GM12874 (cell line): ENCODE measurements around the gene PRKG1.

Experiments
- TF ChIP-seq, protein P1 (sequence below): IDR thresholded peaks from 2 replicates; pipeline ENCODE4 v1.5.1; 2011; ENCODE audit warnings: low read depth, mild to moderate bottlenecking, control low read depth, low read length, moderate library complexity; ENCODE audit not compliant: insufficient read depth

PRKG1 gene

DNA sequence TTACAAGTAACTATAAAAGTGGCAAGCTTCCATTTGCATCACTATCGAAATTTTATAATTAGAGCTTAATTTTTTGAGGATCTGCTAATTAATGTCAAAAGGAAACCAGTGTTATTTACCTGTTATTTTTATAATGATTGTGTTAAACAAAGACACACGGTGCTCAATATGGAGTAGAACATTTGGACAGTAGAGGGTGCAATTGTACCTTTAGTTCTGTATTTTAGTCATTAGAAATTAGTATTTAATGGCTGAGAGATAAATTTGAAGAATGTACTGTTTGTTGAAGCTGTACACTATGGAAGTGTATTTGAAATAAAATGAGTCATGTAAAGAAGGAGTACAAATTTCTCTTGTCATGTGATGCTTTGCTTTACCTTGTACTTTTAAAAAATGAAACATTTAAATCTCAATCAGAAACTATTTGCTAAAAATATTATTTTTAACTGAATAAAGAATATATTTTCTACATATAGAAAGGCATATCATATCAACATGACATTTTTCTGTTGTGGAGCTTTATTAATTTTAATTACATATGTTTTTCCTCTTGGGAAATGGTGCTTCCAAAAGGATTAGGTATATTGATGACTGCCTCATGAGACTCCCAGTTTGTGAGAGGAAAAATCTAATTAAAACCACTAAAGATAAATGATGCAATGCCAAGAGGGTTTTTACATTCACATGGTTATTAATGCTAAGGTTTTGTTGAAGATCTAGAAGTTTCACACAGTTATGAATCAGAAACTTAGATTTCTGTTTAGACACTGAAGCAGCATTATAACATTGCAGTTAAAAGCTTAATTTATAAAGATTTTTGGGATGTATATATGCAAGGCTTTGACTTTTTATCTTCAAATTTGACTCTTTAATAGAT lies 10.4 kb upstream of the PRKG1 start:
- TF ChIP-seq, protein P1, sequence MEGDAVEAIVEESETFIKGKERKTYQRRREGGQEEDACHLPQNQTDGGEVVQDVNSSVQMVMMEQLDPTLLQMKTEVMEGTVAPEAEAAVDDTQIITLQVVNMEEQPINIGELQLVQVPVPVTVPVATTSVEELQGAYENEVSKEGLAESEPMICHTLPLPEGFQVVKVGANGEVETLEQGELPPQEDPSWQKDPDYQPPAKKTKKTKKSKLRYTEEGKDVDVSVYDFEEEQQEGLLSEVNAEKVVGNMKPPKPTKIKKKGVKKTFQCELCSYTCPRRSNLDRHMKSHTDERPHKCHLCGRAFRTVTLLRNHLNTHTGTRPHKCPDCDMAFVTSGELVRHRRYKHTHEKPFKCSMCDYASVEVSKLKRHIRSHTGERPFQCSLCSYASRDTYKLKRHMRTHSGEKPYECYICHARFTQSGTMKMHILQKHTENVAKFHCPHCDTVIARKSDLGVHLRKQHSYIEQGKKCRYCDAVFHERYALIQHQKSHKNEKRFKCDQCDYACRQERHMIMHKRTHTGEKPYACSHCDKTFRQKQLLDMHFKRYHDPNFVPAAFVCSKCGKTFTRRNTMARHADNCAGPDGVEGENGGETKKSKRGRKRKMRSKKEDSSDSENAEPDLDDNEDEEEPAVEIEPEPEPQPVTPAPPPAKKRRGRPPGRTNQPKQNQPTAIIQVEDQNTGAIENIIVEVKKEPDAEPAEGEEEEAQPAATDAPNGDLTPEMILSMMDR: peak; percentile 16; the same call in 1 of the 2 replicates

GRCh38 chr10:51066231-51066630 lies 8.1 kb upstream of the PRKG1 start:
- TF ChIP-seq, protein P1: no peak

DNA sequence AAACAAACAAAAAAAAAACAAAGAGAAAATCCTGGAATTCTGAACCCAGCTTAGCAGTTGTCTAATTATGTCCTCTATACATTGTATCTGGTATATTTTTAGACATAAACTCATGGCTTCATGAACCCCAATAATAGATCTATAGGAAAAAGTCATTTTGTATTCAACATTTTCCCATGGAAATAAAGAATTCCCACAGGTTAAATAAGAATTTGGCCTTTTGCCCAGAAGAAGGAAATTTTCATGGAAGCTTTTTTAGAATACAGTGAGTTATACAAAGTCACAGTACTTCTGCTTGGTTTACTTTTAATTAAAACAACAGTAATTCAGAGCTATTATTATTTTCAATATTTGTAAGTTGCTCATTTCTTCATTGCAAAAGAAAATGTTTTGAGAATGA lies 2.1 kb upstream of the PRKG1 start:
- TF ChIP-seq, protein P1: no peak

DNA sequence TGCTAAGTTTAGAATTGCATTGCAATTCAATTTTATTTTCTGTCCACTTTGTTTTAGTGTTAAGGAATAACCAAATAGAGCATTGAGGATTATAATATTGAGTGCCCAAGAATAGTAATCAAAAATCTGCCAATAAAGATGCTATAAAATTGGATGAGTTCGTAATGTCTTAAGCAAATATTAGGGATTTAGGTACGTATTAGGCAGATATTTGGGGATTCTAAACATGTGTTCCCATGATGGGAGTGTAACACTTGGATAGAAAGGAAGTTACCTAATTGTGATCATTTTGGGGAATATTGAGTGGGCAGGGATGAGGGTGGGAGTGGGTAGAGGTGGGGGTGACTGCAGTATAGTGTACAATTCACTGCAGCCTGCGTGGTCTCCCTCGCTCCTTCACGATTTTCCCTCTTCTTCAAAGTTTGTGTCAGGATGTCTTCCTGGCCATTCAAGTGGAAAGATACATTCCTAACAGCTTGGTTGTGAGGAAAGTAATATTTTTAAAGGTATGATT lies 1.3 kb upstream of the PRKG1 start:
- TF ChIP-seq, protein P1: no peak

DNA sequence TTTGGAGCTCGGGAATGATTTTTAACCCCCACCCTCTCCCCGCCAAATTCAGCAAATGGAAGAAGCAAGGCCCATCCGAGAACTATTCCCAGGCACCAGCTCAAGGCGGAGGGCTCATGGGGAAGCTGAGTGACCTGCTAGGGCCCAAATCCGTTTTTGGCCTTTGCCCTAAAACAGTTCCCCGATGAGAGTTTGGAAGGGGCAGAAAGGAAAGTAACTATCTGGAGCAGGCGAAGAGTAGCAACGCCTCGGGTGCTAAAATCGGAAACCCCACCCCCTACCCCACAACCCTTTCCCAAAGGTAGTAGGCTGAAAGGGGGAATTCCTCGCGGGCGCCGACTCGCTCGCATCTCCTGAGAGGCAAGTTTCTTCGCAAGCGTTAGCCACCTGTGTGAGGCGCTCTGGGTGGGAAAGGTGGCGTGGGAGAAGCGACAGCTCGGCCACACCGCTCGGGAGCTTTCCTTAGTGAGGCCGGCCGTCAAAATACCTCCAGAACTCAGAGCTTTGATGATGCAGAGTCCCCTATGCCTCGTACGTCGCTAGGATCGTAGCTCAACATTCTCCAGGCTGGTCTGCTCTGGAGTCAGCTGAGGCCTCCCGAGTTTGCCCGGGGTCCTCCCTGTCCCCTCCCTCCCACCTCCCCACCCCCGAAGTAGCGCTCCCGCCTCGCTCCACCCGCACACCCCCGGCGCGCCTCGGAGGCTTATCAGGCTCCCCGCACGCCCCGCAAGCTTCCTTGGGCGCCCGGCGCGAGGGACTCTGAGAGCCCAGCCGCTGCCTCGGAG lies 642 bp upstream of the PRKG1 start:
- TF ChIP-seq, protein P1: no peak

DNA sequence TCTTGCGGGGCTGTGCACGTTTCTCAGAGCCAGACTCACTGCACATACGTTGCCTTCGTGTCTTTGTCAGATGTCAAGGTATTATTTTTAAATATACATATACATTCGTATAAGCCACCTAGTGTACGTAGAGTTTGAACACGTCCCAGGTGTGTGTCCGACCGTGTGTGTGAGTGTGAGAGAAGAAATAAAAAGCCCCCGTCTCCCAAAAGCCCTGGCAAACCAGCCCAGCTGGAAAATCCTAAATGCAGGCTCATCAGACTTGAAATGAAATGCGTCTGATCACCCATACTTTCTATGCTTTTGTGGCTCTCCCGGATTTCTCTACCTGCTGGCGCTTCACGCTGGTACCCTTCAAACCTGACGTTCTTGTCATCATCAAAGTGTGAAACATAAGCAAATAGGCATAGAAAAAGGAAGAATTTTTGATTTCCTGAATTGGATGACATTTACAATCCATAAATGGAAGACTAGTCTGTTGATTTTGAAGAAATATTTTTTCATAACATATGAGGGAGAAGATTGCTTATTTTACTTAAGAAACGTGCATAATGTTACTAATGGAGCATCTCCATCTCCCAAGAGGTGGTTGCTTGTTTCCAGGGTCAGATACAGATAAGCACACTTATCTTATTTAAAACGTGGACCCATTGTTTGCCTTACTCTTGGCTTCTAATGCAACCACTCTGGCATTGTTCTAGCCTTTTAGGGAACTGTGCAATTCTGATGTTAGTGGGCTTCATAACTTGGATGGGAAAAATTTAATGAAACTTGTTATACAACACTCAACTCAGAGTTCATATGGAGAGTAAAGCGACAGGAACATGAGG lies 971 bp downstream of the PRKG1 start:
- TF ChIP-seq, protein P1: no peak
